Panc1 (cell line): Measurements from ENCODE around the gene MOG.

Source experiments
- POLR2AphosphoS5 ChIP-seq: IDR thresholded peaks from 2 replicates; pipeline ENCODE4 v1.6.1; 2012; ENCODE audit warnings: mild to moderate bottlenecking, low read depth, low read length, moderate library complexity
- SIN3A ChIP-seq: IDR thresholded peaks from 2 replicates; pipeline ENCODE4 v1.6.1; 2012; ENCODE audit warnings: low read depth, mild to moderate bottlenecking, low read length, moderate library complexity, borderline replicate concordance; ENCODE audit not compliant: insufficient read depth
- TCF7L2 ChIP-seq: IDR thresholded peaks from 2 replicates; pipeline ENCODE4 v1.6.1; 2011; ENCODE audit warnings: mild to moderate bottlenecking, low read depth, low read length, inconsistent platforms
- TF ChIP-seq, protein P1 (sequence below): fragments of 450-650 bp; IDR thresholded peaks from 2 replicates; pipeline ENCODE4 v1.5.1; 2017; ENCODE audit warnings: mild to moderate bottlenecking
- TF ChIP-seq, protein P2 (sequence below), 2 experiments: IDR thresholded peaks; 2 replicates each; pipeline ENCODE4 v1.6.1; 2011 to 2012; ENCODE audit warnings: low read depth in 2 of 2, control low read depth in 1 of 2, low read length in 1 of 2, mild to moderate bottlenecking in 1 of 2, moderate library complexity in 1 of 2; ENCODE audit not compliant: insufficient read depth in 1 of 2

DNA sequence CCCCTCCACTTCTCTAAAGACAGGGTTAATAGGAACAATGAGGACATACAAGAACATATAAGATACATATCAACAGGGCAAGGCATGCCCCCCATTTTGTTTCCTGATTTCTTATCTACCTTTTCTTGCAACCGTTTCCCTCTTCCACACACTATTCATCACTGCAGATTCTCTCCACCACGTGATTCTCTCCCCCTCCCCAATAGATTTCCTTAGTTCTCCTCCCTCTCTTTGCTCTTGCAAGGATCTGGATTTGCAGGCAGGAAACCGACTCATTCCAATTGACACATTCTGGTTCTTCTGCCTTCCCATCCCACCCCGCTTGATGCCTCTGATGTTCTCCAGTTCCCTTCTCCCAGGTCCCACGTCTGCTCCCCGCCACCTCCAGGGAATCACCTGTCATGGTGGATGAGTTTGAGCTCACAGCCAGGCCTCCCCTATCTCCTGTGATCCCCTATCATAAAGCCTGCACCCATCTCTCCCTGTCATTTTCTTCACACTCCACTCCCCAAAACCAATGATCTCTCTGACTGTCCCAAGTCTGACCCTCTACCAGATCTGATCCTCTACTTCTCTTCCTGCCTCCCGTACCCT is 31.5 kb upstream of the MOG start:
- TF ChIP-seq, protein P1, sequence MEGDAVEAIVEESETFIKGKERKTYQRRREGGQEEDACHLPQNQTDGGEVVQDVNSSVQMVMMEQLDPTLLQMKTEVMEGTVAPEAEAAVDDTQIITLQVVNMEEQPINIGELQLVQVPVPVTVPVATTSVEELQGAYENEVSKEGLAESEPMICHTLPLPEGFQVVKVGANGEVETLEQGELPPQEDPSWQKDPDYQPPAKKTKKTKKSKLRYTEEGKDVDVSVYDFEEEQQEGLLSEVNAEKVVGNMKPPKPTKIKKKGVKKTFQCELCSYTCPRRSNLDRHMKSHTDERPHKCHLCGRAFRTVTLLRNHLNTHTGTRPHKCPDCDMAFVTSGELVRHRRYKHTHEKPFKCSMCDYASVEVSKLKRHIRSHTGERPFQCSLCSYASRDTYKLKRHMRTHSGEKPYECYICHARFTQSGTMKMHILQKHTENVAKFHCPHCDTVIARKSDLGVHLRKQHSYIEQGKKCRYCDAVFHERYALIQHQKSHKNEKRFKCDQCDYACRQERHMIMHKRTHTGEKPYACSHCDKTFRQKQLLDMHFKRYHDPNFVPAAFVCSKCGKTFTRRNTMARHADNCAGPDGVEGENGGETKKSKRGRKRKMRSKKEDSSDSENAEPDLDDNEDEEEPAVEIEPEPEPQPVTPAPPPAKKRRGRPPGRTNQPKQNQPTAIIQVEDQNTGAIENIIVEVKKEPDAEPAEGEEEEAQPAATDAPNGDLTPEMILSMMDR: no peak
- TF ChIP-seq POLR2AphosphoS5 (no peak), SIN3A (no peak), TCF7L2 (no peak)
- TF ChIP-seq, protein P2, sequence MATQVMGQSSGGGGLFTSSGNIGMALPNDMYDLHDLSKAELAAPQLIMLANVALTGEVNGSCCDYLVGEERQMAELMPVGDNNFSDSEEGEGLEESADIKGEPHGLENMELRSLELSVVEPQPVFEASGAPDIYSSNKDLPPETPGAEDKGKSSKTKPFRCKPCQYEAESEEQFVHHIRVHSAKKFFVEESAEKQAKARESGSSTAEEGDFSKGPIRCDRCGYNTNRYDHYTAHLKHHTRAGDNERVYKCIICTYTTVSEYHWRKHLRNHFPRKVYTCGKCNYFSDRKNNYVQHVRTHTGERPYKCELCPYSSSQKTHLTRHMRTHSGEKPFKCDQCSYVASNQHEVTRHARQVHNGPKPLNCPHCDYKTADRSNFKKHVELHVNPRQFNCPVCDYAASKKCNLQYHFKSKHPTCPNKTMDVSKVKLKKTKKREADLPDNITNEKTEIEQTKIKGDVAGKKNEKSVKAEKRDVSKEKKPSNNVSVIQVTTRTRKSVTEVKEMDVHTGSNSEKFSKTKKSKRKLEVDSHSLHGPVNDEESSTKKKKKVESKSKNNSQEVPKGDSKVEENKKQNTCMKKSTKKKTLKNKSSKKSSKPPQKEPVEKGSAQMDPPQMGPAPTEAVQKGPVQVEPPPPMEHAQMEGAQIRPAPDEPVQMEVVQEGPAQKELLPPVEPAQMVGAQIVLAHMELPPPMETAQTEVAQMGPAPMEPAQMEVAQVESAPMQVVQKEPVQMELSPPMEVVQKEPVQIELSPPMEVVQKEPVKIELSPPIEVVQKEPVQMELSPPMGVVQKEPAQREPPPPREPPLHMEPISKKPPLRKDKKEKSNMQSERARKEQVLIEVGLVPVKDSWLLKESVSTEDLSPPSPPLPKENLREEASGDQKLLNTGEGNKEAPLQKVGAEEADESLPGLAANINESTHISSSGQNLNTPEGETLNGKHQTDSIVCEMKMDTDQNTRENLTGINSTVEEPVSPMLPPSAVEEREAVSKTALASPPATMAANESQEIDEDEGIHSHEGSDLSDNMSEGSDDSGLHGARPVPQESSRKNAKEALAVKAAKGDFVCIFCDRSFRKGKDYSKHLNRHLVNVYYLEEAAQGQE (IDR thresholded peaks at IDR 0.05; ENCODE audit: insufficient read depth in 1 of 2, low read depth in 2 of 2, low read length in 1 of 2): no peak
